Epithelial cell of prostate (primary cell): ENCODE measurements around the gene ZSCAN20.
A peak's percentile ranks its signal among the peaks of the same experiment; 100 is the strongest.

Experiments
- DNase-seq: peaks from one replicate; pipeline ENCODE4 v3.0.0-alpha.2; 2011; ENCODE audit warnings: low read depth, low spot score
- H3K27ac ChIP-seq: fragments of 450-650 bp; 2 replicates; pipeline ENCODE4 v1.5.1; 2017; ENCODE audit warnings: mild to moderate bottlenecking

The ZSCAN20 gene

DNA sequence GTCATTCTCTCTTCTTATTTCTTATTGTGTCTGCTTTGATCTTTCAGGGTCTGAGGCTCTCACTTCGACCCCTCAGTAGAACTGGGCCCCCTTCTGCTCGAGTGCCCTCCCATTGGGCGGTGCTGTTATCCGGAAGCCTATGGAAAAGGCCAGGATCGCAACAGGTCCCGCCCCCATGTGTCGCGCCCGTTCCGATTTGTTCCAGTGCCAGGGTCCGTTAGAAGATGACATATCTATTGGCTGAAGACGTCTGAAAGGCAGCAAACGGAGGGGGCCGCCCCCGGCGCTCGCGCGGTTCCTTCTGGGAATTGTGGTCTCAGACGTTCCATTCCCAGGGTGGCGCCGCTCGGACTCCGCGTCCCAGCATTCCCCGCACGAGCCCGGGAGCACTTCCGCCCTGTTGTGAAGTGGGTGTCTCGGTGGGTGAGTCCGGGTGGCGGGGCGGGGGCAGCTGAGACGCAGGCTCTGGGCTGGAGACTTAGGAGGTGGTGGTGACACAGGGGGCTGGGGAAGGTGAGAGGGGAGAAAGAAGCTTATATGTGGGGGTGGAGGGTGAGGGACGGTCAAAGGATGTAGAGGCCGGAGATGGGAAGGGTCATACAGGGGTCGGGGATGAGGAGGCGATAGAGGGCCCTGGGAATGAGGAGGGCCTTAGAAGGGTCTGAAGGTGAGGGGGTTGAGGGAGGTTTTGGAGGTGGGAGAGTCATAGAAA, at the start of gene ZSCAN20:
Gene ZSCAN20 (plus strand): TSS at position 377 of the 712 bp plus-strand sequence. CDS start 6,644 bp downstream, outside the sequence.
- peak; percentile 87 for DNase-seq
- H3K27ac ChIP-seq, result peak within 1 kb of the TSS; percentile 77

- peak overlapping the region; percentile 42 for H3K27ac ChIP-seq
- no peak for DNase-seq
Measured at GRCh38 chr1:33424205-33424604, 48.2 kb upstream of the ZSCAN20 start.

DNA sequence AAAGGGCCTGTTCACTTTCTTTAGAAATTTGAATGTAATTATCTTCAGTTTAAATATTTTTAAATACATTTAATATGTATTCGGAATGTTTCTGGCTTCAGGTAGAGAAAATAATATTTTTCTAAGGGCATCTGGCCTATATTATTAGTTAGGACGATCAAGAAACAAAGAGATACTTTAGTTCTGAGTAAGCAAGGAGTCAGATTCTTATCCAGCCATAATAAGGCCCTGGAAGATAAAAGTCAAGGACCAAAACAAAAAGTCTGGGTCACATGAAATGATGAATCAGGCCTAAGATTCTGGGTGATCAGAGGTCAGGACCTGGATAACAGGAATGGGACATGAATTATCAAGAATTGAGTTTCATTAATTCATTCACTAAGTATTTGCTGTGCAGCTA, 47.8 kb upstream of the ZSCAN20 start:
- DNase-seq, result no peak

DNA sequence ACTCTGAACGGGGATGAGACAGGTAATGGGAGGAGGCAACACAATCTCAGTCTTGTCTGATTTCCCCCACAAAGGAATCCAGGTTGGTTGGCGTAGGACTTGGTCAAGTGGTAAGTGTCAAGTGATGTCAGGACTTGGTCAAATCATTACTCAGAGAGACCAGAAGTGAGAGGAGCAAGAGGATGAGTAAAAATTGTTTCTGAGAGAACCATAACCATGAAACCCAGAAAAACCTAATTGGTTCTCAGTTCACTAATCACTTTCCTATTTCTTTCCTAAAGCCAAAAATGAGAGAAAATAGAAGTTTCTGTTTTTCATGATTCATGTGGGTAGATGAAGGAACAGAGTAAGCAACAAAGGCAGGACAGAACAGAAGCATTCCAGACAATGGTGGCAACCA, 46.5 kb upstream of the ZSCAN20 start:
- DNase-seq, result no peak
- no peak overlapping the region for H3K27ac ChIP-seq

More for the DNA sequence above, 47.8 kb upstream of the ZSCAN20 start:
- peak overlapping the region; percentile 42 for H3K27ac ChIP-seq

- H3K27ac ChIP-seq, result no peak overlapping the region
- DNase-seq, result no peak
Measured at GRCh38 chr1:33426916-33427315, 45.5 kb upstream of the ZSCAN20 start.

DNA sequence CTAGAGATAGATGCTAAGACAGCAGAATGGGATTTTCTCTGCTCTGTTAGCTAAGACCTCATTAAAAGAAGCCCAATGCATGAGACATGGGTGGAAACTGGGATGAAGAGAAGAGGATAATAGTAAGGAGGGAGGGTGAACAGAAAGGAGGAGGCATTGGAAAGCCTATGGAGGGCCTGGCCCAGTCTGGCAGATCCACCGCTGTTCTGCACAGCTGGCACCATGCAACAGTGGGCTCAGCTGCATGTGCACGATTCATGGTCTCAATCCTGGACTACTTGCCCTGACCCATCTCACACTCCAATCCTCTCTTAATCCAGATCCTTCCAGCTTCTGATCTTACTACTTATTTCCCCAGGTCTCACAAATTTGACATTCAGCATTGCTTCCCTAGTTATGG, 43.8 kb upstream of the ZSCAN20 start:
- DNase-seq, result no peak
- H3K27ac ChIP-seq, result no peak overlapping the region

GRCh38 chr1:33429332-33429731, 43.1 kb upstream of the ZSCAN20 start:
- H3K27ac ChIP-seq, result no peak overlapping the region
- no peak for DNase-seq

DNA sequence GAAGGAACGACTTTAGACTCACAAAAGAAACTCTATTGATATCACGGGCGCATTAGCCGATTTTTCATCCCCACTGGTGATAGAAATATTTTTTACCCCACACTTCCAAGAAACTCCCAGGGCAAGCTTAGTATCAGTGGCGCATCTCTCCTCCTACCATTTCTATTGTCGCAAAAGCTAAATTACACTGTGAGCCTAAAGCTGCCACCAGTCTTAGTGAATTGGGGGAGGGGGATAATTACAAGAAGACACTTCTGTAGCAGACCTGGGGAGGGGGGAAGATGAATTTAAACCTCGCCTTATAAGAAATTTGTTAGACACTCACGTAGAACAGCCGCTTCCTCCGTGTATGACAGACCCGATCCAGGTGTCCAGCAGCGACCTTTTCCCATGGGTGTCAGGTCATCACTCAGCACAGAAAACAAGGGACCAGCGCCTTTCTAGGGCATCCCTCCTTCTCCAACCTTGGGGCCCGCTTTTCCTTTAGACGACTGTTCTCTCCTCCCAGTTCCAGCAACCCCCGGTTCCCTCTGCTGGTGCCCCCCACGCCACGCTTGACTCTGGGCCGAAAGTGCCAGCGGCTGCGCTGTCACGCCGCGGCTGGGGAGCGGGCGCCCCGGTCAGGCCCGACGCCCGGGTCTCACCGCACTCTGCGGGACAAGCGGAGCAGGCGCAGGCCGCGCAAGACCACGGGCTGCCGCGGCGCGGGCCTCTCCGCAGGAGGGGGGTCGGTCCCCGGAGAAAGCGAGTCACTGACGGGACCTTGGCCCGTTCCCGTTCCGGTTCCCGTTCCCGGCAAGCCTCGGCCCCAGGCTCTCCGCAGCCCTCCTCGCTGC, 42.4 kb upstream of the ZSCAN20 start:
- H3K27ac ChIP-seq, result peak overlapping the region; percentile 54

DNA sequence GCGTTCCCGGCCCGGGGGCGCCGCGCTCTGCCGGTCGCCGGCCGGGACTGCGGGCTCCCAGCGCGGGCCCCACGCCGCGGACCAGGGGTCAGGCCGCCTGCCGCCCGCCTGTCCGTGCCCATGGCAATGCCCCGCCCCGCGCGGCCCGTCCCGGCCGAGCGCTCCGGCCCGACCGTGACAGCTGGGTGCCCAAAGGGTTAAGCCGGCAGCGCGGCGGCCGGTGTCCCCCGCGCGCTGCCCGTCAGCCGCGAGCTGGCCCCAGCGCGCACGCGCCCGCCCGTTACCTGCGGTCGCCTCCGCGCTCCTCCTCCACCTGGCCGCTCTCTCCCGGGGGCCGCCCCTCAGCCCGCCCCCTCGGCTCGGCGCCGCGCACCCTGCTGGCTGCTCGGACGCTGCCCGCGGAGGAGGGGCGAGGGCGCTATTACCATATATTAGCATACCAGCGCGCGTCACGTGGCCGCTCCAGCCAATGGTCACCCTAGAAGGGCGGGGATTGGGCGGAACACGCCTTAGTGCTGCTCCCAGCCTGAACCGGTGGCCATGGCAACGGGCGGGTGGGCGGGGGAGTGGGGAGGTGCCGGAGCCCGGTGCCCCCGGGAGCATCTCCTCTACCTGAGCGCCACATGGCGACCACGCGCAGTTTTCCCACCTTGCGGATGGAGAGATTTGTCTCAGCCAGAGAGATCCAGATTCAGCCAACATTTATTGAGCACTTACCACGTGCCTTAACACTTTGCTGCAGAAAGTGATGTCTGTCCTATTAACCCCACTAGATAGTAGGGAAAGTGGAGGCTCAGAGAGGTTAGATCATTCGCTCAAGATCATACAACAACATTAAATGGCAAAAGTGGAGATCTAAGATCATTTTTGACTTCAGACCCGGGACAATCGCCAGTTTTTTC, 41.5 kb upstream of the ZSCAN20 start, which contains the start of gene PHC2:
Gene PHC2 (minus strand): TSS at position 404 of the 902 bp plus-strand sequence. CDS start 55,556 bp downstream, outside the sequence.
- peak; percentile 83 for DNase-seq
- peak within 1 kb of the TSS; percentile 80 for H3K27ac ChIP-seq

More for the DNA sequence above, 42.4 kb upstream of the ZSCAN20 start:
- DNase-seq, result no peak

DNA sequence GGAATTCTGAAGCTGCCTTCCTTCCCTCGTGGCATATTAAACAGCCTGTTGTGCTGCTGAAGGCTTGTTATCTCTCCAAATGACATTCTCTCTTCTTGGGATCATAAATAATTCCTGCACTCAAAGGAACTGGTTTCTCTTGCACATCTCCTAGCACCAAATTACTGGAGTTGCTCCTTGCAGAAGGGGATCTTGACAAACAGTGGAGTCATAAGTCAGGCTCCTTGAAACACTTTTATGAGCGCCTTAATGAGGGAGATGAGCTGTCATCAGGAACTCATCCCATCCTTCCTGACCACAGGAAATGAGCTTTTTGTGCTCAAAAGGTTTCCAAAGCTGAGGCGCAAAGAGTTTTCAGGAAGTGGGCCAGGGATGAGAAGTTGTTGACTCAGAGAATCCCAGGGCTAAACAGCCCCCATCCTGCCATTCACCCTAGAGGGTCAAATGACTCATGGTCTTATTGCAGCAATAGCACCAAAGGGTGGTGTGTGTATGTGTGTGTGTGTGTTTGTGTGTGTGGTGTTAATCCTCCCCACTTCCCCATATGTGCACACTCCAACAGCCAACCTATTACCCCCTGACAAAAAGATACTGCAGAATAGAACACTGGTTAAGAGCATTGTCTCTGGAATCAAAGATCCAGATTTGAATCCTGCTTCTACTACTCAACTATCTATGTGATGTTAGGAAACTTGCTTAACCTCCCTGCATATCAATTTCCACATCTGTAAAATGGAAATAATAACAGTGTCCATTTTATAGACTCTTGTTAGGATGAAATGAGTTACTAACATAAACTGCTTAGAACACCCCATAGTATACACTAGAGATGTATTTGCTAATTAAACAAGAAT, 38.7 kb upstream of the ZSCAN20 start:
- peak overlapping the region; percentile 80 for H3K27ac ChIP-seq
- peak; percentile 97 for DNase-seq

- H3K27ac ChIP-seq, result peak overlapping the region; percentile 80
- DNase-seq, result no peak
Measured at GRCh38 chr1:33434363-33434750, 38.1 kb upstream of the ZSCAN20 start.

GRCh38 chr1:33435096-33435820, 37.2 kb upstream of the ZSCAN20 start:
- no peak for DNase-seq

DNA sequence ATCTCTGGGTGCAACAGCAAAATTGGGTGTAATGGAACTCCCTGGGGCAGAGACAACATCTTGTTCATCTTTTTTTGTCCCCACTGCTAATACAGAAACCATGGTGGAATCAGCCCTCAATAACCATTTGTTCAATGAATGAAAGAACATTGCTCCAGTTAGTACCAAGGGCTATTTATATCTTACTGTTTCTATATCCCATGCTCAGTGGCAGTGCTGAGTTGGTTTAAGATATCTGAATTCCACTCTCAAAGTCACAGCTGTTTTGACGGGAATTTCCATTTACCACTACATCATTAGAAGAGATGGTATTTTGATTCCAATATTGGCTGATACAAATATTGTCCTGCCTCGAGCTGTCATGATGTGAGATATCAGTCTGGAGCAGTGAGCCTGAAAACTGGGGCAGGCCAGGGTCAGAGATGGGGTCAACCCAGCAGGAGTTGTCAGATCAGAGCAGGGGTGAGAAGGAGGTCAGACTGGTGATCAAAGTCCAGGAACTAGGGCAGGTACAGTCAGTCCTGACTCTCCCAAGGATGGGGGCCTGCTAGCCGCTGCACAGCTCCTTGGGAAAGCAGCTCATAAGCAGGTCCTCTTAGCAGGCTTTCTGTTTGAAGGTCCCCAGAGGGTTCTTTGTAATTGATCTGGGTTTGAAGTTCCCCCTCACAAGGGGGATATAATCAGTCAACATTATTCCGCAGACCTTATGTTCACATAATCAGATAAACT, 35.7 kb upstream of the ZSCAN20 start:
- H3K27ac ChIP-seq, result no peak overlapping the region
- no peak for DNase-seq

More at GRCh38 chr1:33435096-33435820, 37.2 kb upstream of the ZSCAN20 start:
- H3K27ac ChIP-seq, result peak overlapping the region; percentile 80

GRCh38 chr1:33438364-33439160, 33.9 kb upstream of the ZSCAN20 start:
- peak overlapping the region; percentile 75 for H3K27ac ChIP-seq
- DNase-seq, result no peak

- peak overlapping the region; percentile 75 for H3K27ac ChIP-seq
- DNase-seq, result no peak
Measured at GRCh38 chr1:33439662-33440061, 32.8 kb upstream of the ZSCAN20 start.

DNA sequence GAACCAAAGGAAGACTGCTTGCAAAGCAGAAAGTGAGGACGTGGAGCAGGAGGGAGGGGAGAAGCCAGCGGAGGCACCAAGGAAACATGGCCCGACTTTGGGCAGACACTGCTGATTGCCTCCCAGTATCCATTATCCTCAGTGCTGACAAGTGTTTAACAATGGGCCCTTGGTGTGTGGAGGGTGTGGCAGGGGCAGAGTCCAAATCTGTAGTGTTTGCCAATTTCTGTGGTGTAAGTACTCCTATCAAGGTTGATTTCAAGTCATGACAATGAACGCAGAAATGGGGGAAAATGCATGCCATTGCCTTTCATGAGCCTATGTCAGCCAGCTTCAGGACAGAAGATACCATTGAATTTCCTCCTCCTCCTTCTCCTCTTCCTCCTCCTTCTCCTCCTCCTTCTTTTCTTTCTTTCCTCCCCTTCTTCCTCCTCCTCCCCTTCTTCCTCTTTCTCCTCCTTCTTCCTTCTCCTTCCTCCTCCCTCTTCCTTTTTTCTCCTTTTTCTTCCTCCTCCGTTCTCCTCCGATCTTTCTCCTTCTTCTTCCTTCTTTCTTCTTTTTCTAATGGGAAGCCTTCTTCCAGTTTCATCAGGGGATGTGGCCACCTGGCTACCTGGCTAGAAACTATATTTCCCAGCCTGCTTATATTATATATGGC, 31.2 kb upstream of the ZSCAN20 start:
- no peak for DNase-seq

DNA sequence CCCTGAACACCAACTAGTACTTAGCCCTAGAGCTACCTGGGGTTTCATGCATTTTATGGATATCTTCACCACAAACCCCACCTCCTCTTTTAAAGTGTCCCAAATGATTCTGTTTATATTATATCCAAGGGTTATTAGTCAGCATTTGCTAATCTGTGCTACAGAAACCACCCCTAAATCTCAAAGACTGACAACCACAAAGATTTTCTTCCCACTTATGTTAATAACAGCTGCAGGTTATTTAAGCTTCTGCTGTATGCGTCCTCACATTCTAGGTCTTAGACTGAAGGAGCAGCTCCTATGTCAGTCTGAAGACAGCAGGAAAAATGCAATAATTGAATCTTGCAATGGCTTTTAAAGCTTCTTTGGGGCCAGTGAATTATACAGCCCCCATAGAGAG, 30.3 kb upstream of the ZSCAN20 start:
- DNase-seq, result no peak
- H3K27ac ChIP-seq, result no peak overlapping the region

More for the DNA sequence above, 31.2 kb upstream of the ZSCAN20 start:
- H3K27ac ChIP-seq, result peak overlapping the region; percentile 75
